GM21576 (cell line): ENCODE results near the gene C10orf105.

Experiments
- ATAC-seq: cut with Tn5 transposase; IDR thresholded peaks from one replicate; pipeline ENCODE4 v1.9.1; 2021; ENCODE audit warnings: mild to moderate bottlenecking, moderate library complexity; ENCODE audit not compliant: unreplicated experiment

Gene C10orf105

GRCh38 chr10:71718165-71718698, 1.3 kb downstream of the C10orf105 start:
- no peak for ATAC-seq

- ATAC-seq: no peak
These were observed 2.0 kb downstream of the C10orf105 start for GRCh38 chr10:71717551-71717951.

GRCh38 chr10:71717056-71717455, 2.5 kb downstream of the C10orf105 start:
- no peak for ATAC-seq

GRCh38 chr10:71716426-71716825, 3.2 kb downstream of the C10orf105 start:
- no peak for ATAC-seq

- ATAC-seq: no peak
These were observed 3.7 kb downstream of the C10orf105 start for GRCh38 chr10:71715860-71716259.

- ATAC-seq: no peak
These were observed 4.6 kb downstream of the C10orf105 start for GRCh38 chr10:71715026-71715425.

- ATAC-seq: no peak
These were observed 5.0 kb downstream of the C10orf105 start for GRCh38 chr10:71714592-71714991.

GRCh38 chr10:71714031-71714410, 5.6 kb downstream of the C10orf105 start:
- ATAC-seq: no peak

GRCh38 chr10:71713135-71714030, 6.2 kb downstream of the C10orf105 start:
- ATAC-seq: no peak

GRCh38 chr10:71712572-71713134, 6.9 kb downstream of the C10orf105 start:
- ATAC-seq: no peak

GRCh38 chr10:71712170-71712569, 7.4 kb downstream of the C10orf105 start:
- ATAC-seq: no peak

GRCh38 chr10:71711052-71711623, 8.4 kb downstream of the C10orf105 start:
- no peak for ATAC-seq

GRCh38 chr10:71710519-71710918, 9.1 kb downstream of the C10orf105 start:
- no peak for ATAC-seq

GRCh38 chr10:71708897-71709882, 10.4 kb downstream of the C10orf105 start:
- ATAC-seq: no peak

GRCh38 chr10:71708301-71708703, 11.3 kb downstream of the C10orf105 start:
- no peak for ATAC-seq

GRCh38 chr10:71707240-71707789, 12.3 kb downstream of the C10orf105 start:
- ATAC-seq: no peak

GRCh38 chr10:71706216-71707121, 13.1 kb downstream of the C10orf105 start:
- ATAC-seq: no peak

GRCh38 chr10:71705582-71705981, 14.0 kb downstream of the C10orf105 start:
- no peak for ATAC-seq

GRCh38 chr10:71704816-71705215, 14.8 kb downstream of the C10orf105 start:
- no peak for ATAC-seq
